HG03460 (cell line): ENCODE results near the gene DLG5.

Source experiments
- ATAC-seq: cut with Tn5 transposase; IDR thresholded peaks from one replicate; pipeline ENCODE4 v1.9.1; 2021; ENCODE audit not compliant: unreplicated experiment

DLG5 gene

DNA sequence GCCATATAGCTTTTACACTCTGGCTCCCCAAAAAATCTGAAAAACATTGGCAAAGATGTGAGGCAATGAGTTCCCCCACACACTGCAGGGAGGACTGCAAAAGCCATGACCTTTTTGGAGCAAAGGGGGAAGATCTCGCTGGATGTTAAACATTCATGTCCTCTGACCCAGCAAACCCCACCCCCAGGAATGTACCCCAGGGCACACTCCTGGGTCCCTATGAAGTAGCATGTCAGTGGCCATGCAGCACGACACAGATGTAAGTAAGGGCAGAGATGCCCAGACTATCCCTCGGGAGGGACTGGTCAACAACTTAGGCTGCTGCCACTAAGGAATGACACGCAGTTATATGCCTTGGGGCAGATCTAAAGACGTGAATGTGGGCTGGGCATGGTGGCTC, 100.6 kb downstream of the DLG5 start:
- no peak for ATAC-seq

DNA sequence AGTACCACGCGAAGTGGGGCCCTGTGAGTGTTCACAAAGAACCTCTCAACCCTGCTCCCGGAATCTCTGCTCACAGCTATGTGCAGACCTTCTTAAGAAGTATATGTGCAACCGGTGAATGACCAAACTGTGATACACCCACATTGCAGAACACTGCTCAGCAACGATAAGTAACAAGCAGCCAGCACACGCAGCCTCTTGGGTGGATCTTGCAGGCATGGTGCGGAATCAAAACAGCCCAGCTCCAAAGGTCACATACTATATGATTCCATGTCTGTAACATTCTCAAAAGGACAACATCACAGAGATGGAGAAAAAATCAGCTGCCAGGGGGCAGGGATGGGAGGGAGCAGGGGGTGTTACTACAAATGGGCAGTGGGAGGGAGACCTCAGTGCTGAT, 101.6 kb downstream of the DLG5 start:
- ATAC-seq: no peak

DNA sequence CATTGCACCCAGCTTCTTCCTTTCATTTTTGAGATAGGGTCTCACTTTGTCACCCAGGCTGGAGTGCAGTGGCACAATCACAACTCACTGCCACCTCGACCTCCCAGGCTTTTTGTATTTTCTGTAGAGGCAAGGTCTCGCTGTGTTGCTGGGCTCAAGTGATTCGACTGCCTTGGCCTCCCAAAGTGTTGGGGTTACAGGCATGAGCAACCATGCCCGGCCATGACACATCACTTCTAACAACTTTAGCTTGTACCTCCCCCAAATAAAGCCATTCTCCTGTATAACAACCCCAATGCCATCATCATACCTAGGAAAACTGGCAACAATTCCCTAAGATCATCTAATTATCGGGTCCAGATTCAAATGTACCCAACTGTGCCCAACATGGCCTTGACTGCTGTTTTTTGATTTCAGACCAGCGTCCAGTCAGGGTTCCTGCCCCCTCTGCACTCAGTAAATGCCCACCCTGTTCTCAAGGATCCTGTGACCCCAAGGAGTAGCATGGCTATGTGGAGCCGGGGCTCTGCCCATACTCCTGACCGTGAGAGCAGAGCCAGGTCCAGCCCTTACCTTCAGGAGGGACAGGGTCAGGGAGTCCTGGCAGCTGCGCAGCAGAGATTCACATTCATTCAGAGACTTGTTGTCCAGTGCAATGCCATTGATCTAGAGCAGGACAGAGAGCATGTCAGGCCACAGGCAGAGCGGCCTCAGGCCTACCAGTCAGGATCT, 102.6 kb downstream of the DLG5 start:
- ATAC-seq: no peak

DNA sequence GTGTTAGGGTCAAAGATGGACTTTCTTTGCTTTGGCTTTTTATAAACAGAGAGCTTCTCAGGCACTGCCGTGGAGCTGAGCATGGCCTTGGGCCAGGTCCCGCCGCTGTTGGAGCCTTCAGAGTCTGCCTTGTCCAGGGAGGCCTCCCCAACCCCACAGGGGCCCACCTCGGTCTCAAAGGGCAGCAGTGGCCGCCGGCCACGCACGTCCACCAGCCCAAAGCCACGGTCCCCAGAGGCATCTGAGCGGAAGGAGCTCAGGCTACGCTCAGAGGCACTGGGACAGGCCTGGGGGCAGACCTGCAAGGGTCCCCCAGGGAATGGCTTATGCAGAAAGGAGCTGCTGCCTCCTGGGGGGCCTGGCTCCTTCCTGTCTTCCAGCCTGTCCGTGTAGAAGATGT, 105.0 kb downstream of the DLG5 start:
- no peak for ATAC-seq

DNA sequence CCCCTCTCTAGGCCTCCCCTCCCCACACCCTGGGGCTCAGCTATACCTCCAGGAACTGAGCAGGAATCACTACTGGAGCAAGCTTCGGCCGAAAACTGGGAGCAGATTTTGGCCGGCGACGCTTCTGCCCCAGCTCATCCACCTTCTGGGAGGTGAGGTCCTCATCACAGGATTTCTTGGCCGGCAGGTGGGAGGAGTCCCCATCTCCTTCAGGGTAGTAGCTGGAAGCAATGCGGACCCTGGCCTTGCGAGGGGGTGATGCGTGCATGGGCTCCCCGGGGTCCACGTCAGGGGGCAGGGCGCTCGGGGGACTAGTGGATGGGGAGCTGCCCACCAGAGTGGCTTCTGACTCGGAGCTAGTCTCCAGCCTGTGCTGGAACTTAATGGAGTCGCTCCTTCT, 105.5 kb downstream of the DLG5 start:
- no peak for ATAC-seq

DNA sequence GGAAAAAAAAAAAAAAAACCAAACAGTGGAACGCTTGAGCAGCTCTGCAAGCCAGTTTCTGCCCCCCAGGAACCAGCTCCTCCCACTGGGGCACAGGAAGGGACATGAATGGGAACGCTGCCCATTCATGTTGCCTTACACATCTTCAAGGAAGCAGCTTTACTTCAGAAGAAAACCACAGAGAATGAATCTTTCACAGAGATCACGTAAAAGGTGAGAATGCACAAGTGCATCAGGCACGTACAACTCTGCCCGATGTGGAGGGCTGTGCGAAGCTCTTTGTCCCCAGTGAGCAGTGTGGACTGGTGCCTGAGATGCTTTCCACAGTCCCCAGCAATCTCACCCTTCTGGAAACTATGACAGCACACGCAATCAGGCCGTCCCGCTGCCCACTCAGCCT, 106.2 kb downstream of the DLG5 start:
- no peak for ATAC-seq

DNA sequence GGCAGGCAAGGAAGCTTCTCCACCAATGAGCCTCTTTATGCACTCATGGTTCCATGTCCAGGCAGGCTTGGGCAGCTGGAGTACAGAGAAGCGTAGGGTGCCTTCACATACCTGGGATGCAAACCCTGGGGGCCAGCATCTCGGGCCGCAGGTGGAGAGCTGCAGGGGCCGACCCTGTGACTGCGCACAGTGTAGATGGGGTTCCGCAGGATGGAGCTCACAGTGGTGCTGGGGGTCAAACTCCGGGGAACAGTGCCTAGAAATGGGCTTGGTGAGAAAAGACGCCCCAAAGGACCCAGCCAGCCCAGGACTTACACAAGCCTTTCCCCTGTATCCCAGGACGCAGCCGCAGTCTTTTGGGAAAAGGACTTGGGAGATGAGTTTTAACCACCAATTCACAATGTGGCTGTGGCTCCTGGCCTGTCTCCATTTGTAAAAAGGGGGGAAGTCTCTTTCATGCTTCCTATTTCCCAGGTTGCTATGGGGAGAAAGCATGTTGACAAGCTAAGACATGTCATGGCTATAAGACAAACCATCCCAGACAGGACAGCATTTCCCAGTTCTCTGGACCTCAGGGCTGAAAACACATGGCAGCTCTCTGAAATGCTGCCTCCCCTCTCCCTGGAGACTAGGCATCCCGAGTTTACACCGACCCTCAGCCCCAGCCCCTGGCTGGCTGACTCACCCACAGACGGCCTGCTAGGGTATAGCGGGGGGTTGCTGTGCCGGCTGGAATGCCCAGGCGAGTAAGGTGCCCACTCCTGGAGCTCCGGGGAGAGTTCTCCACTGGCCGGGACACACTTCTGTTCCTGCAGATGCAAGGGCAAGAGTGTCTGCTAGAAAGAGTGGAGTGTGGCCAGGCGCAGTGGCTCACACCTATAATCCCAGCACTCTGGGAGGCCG, 107.1 kb downstream of the DLG5 start:
- no peak for ATAC-seq

DNA sequence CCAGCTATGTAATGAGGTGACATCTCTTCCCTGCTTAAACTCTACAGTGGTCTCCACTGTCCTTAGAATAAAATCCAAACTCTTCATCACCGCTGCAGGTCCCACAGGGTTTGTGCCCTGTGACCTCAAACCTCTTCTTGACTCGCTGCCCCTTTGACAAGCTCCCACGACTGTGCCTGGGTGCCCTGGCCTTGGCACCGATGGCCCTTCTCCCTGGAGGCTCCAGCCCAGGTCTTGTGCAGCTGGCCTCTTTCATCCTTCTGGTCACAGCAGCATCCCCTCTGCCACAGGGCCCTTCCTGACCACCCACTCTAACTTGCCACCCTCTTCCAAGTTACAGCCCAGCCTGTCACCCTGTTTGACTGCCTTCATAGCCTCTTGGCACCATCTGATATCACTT, 108.2 kb downstream of the DLG5 start:
- ATAC-seq: no peak

DNA sequence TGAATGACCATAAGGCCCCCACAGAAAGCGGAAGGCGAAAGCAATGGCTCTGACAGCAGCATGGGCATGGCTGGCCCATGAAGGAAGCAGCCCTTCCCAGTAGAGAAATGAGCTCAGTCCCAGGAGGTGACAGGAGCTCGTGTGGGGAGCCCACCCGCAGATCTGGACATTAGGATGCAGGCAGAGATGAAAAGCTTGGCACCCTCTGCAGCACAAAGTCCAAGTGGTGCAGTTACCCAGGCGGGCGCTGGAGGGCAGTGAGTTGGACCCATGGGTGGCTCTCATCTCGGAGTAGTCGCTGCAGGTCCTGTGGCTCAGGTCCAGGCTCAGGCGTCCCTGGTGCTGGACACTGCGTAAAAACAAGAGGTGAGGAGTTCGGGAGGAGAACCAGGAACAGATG, 109.0 kb downstream of the DLG5 start:
- ATAC-seq: no peak

DNA sequence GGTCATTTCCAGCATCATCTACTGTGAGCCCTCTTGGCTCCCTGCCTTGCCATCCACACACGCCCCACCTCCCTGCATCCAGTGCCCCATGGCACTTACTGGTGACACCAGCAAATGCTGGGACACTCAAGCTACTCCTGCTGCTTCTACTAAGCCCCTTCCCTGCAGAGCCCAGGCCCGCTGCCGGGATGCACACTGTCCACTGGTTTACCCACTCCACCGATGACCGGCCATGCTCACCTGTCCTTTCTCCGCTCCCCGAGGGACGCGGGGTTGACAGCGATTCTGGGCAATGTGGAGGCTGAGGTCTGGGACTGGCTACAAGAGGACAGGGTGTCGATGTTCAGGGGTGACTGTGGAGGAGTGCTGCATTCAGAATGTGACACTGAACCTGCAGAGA, 110.2 kb downstream of the DLG5 start:
- ATAC-seq: no peak

DNA sequence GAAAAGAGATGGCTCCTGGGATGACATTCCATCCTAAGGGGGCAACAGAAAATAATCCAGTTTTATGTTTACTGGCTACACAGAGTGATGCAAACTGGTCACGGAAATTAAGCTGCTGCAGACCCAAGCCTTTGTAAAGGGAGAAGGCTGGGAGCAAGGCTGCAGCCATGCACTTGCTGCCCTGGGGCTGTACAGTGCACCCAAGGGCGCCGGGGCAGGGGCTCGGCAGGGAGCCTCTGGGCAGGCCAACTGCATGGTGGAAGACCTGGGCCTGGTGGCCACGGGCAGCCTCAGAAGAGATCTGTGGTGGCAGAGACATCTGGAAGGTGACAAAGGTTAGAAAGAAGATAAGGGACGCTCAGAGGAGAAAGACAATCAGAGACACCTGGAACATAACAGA, 113.8 kb downstream of the DLG5 start:
- ATAC-seq: no peak

DNA sequence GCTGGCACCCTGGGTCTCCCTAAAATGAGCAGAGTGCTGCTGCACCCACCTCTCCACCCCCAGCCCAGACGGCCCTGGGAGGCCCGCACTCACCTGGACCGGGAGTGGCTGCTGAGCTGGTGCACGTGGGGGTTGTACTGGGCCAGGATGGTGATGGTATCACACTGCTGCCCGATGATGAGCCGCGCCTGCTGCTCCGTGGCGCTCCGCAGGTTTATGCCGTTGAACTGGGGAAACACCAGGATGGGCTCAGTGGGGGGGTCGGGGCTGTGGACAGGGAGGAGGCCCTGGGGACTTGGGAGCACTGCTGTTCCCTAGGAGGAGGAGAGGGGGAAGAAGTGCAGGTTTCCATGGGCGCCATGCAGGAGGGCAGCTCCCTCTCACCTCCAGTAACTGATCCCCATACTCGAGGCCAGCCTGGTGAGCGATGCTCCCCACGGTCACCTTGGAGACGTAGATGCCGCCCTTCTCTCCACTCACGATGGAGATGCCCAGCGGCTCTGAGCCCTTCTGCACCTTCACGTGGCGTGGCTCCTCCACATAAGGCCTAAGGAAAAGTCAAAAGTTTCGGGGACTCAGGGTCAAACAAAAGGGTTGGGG, 114.6 kb downstream of the DLG5 start:
- ATAC-seq: no peak

DNA sequence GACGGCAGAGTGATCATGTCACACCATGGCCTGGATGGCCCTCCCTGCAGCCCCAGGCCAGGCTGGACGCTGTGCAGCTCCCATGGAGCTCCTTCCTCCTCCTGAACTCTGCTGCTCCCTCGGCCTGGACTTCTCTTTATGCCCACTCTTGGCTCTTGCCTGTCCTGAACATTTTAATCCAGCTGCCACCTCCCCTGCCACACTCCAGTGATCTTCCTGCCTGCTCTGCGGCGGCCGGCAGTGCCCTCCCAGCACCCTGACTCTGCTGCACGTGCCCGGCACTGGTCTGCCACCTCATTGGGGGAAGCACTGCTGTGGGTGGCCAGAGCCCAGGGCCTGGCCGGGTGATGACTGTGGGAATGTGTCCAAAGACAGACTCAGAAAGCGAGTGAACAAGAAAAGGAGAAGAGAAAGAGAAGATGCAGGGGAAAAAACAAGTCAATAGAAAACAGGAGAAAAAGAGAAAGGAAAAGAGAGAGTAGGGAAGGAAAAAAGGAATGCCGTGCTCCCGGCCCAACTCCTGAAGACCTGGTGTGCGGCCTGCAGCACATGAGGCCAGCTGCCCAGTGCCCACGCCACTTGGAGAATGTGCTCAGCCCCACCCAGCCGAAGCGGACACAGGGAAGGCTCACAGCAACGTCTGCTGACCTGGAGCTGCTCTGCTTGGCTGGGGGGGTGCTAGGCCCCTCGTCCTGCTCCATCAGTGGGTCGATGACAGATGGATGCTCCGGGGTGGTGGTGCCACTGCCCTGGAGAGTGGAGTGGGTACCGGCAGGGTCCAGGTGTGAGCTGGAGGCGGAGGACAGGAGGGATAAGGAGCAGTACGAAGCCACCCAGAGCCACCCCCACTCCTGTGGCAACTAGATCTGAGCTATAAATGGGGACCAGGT, 115.9 kb downstream of the DLG5 start:
- no peak for ATAC-seq

DNA sequence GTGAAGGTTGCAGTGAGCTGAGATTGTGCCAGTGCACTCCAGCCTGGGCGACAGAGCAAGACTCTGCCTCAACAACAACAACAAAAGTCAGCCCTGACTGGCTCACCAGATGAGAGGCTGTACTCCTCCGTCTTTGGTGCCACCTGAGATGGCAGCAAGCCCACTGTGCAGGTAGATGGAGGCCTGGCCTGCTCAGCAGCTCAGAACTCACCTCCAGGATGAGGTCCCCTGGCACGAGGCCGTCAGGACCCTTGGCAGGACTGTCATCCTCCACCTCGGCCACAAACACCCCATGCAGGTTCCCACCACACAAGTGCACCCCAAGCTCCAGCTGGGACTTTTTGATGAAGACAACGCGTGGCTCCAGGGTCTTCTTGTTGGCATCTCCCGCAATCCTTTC, 117.2 kb downstream of the DLG5 start:
- ATAC-seq: no peak

DNA sequence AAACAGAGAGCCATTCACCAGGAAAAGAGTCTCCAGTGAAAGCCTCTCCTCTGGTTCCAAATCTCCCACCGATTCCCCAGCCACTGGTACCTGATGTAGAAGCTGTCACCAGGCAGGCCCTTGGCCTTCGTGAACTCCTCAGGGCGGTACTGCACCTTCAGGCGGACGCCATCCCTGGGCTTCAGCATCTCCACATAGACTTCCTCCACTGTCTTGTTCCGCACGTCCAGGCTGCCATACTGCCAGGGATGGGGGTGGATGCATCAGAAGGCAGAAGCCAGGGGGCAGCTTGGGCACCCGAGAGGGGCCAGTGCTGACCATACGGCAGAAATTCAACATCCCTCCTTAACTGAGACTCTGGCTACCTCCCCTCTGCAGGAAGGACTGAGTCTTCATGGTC, 118.8 kb downstream of the DLG5 start:
- no peak for ATAC-seq

DNA sequence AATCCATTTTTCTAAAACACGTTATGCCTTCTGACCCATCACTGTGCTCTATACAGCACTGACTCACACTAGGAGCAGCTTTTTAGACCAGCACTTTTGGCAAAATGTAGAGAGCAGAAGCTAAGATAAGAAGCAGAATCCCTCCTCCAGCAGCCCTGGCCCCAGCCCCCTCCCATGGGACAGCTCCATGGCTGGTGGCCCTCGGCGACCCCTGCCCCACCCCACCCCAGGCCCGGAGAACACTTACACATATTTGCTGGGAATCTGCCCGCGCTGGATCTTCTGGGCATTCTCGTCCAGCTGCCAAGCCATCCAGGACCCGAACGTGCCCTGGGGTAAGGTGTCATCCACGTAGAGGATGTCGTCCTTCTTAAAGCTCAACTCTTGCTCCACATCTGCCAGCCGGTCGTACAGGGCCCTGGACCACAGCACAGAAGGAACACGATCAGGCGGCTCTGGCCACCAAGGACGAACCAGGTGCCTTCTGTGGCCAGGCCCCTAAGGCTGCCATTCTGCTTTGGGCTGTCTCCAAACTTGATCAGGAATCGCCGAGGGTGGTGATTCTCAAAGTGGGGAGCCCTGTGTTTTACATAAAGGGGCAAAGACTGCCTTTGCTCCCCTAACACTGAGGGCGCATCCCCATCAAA, 119.9 kb downstream of the DLG5 start:
- ATAC-seq: no peak

DNA sequence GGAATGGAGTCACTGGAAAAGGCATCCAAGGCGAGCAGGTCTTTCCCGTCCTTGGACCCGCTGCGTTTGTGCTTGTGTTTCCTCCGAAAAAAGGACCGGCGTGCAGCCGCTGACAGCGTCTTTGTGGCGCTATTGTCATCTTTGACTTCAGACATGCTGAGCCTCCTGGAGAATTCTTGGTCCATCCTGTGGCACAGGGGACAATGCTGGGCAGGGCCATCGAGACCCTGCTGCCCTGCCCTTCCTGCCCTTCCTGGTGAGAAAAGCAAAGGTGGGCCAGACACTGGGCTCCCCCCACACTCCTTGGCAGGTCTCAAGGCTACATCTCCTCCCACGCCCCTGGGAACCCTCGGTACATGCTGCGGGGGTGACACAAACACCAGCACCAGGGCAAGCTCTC, 120.9 kb downstream of the DLG5 start:
- ATAC-seq: no peak

DNA sequence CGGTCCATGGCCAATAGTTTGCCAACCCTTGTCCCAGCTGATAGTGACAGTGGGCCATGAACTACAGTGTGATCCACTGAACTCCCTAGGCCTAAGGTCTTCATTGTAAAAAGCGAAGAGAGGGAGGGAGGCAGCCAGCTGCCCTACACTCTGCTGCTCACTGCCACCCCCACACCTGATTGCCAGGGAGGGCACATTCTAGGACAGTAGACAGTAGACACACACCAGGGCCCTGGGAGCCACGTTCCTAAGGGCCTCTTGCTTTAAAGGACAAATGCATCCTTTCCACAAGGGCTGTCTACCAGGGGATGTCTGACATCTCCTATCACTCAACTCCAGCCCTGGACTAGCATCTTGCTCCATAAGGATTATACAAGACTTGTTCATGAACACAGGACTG, 122.2 kb downstream of the DLG5 start:
- ATAC-seq: no peak

DNA sequence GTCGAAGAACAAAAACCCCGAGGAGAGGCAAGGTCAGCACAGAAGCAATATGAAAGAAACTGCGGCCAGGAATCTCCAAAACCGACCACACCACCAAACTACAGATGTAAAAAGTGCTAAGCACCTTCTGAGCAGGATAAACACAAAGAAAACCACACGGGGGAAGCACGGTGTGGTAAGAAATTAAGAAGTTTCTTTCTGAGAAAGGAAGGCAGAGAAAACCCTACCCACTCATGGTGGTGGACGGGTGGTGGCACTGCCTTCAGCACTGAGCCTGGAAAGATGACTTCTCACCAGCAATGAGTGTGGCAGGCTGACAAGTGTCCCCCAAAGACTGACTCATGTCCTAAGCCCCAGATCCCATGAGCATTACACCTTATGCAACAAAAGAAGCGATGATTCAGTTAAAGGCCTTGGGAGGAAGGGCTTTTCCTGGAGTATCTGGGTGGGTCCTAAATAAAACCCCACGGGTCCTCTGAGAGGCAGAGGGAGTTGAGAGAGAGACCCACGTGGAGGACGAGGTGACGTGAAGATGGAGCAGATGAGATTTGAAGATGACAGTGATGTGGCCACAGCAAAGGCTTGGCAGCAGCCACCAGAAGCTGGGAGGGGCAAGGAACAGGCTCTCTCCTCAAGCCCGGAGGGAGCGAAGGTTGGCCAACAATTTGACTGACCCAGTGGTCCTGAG, 124.9 kb downstream of the DLG5 start:
- peak; percentile 66 for ATAC-seq

DNA sequence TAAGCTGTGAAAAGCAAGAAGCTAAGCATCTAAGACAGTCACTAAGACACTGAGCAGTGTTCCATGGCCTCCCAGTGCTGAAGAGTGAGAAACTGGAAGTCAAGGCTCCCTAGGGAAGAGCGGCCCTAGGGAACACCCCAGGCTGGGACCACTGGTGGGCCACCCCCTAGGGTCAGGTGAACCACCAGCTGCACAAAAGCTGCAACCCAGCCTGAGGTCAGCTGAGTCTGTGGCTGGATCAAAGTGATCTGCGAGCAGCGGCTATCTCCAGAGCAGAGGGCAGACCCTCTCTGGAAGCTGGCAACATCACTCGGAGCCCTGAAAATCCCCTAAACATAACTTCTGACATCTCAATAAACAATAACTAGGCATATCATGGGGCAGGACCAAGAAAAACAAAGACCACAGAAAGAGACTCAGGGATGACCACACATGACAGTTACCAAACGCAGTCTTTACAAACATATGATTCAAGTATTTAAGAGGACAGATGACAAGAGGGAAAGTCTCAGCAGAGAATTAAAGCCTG, 125.8 kb downstream of the DLG5 start:
- no peak for ATAC-seq
